Myocyte (in vitro differentiated cells): Measurements from ENCODE around the gene MYBL2. TPM values are rescaled to one million over a fixed set of nuclear protein-coding genes. Genes with fewer than 3 reads are reported as not detected.

Experiments used
- DNase-seq: peaks from one replicate; pipeline ENCODE4 v3.0.0-alpha.2; 2012; ENCODE audit warnings: low read depth
- total RNA-seq: library from RNA; depleted of rRNA; stranded (reverse); fragments of >200 nt; gene quantifications from 2 replicates; pipeline ENCODE4 v1.2.3, GENCODE V29; 2014

The MYBL2 gene
- total RNA-seq, 1 donor from 2014 or later: 0.16 TPM

DNA sequence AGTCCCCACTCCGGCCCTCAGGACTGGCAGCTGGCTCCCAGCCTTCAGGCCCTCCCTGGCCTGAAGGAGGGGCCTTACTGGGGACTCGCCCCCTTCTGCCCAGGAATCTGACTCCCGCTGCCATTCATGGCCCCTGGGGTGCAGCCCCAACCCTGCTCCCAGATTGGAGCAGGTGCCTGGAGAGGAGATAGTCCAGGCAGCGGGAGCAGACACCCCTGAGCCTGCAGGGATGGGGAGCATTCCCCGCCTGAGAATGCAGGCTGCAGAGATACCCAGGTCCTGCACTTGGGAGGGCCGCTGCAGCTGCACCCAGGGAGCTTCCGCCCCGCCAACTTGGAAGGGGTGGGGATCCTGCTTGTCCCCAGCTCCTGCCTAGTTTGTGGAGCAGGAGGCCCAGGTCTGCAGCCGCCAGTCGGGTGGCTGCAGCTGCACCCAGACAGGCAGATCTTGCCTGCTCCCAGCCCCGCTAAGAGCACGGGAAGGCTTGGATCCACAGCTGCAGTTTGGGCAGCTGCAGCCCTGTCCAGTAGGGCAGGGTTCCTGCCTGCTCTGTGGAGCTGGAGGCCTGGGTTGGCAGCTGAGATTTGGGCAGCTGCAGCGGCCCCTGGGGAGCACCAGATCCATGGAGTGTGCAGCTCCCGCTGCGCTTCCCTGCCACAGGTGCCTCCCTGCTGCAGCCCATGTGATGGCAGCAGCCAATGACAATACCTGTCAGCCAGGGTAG lies 54.7 kb downstream of the MYBL2 start:
- peak; percentile 94 for DNase-seq

DNA sequence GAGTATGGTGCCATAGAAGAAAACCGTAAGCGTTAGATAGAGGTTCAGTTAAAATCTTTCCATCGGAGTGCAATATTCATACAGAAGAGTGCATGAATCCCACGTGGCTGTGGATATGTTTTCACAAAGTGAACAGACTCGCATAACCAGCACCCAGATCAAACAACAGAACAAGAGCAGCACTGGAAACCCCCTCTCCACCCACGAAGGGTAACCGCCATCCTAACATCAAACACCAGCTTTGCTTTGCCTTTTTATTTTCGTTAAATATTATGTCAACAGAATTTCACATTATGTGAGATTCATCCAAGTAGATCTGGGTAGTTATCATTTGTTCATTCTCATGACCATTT lies 55.2 kb downstream of the MYBL2 start:
- no peak for DNase-seq

- DNase-seq: no peak
Measured at GRCh38 chr20:43723186-43723585, 56.3 kb downstream of the MYBL2 start.

- DNase-seq: no peak
Measured at GRCh38 chr20:43723735-43724134, 56.8 kb downstream of the MYBL2 start.

- no peak for DNase-seq
Measured at GRCh38 chr20:43724383-43724782, 57.5 kb downstream of the MYBL2 start.

GRCh38 chr20:43725666-43726065 lies 58.8 kb downstream of the MYBL2 start:
- DNase-seq: no peak

DNA sequence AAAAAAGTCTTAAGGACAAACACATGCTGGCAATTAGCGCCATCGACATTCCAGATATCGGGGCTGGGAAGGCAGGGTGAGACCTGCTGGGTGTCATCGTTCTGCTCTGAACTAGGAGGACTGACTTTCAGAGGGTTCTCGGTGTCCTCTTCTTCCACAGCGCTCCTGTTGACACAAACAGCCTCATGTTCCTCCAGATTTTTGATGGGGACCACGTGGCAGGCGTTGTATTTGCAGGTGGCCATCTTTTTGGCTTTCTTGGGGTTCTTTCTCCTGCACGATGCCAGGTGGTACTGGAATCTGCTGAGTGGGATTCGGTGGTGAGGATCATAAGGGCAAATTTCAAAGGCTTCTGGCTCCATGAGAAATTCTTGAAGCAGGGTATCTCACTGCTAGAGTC lies 59.4 kb downstream of the MYBL2 start:
- no peak for DNase-seq

DNA sequence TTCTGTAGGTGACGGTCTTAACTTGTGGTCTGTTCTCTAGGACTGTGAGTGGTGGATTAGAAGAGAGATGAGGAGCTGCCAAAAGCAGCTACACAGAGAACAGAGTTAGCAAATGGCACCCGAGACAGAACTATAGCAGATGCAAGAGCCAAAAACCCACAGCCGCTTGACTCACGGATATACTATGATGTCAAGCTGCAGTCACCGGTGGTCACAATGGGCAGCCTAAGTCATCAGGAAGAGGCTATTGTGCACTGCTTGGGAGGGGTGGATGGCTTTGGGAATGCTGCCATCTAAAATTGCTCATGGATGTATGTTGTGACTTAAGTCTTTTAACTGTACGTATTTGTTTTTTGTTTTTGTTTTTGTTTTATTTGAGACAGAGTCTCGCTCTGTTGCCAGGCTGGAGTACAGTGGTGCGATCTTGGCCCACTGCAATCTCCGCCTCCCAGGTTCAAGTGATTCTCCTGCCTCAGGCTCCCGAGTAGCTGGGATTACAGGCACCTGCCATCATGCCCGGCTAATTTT lies 60.0 kb downstream of the MYBL2 start, which contains the start of gene GTSF1L:
TSS of gene GTSF1L (minus strand) at position 192 of the 528 bp plus-strand sequence. CDS start 308 bp downstream, outside the sequence.
- peak; percentile 85 for DNase-seq

DNA sequence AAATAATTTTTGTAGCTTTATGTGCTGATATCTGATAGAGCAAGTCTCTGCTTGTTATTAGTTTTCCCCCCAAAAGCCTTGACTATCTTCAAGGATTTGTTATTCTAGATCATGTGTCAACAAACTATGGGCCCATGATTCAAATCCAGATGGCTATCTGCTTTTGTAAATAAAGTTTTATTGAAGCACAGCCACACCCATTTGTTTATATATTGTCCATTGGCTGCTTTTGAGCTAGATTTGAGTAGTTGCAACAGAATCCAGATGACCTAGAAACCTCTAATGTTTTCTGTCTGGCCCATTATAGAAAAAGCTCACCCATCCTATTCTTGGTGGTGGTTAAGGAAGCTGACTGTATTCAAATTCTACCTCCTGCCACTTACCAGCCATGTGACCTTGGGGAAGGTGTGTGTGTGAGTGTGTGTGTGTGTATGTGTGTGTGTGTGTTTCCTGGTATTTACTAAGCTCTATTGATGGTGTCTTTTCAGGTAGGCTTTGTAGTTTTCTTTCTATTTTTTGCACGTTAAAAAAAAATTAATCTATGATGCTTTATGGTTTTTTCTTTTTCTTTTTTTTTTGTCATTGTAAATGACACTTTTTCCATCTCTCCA lies 61.2 kb downstream of the MYBL2 start:
- DNase-seq: no peak

GRCh38 chr20:43728686-43729255 lies 61.9 kb downstream of the MYBL2 start:
- DNase-seq: no peak

- no peak for DNase-seq
Measured at GRCh38 chr20:43731469-43731868, 64.6 kb downstream of the MYBL2 start.

- DNase-seq: no peak
Measured at GRCh38 chr20:43731927-43732326, 65.0 kb downstream of the MYBL2 start.

DNA sequence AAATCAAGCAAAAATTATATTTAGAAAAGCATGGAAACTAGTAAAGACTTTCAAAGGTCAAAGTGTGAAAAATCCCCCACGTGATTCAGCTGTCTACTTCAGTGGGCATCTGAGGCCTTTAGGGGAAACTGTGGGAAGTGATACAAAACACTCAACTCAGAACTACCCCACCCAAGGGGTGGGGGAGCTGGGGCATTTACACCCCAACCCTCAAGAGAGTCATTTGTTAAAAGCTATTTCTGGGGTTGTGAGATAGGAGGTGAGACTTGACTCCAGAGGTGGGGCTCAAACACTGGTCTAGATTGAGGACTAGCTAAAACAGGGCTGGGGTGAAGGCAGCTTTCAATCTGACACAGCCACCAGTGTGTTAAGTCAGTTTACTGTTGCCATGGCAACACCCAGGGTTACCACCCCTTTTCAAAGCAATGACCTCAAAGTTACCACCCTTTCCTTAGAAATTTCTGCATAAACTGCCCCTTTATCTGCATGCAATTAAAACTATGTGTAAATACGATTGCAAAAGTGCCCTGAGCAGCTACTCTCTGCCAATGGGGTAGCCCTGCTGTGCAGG lies 69.8 kb downstream of the MYBL2 start:
- no peak for DNase-seq

DNA sequence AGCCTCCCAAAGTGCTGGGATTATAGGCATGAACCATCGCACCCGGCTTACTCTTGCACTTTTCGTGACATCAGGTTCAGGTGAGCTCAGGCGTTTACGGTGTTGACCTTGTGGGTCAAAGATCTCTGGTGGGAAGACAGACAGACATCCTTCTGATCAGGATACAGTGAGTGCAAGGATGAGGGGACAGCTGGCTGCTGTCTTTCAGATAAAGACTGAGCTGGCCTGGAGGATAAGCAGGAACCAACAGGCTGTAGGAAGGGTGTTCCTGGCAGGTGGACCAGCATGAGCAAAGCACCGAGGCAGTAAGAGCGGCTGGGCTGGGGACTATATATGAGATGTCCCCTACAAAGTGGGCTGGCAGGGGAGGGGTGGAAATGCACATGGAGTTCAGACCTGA lies 71.0 kb downstream of the MYBL2 start:
- no peak for DNase-seq

- no peak for DNase-seq
Measured at GRCh38 chr20:43739148-43739749, 72.3 kb downstream of the MYBL2 start.

- no peak for DNase-seq
Measured at GRCh38 chr20:43740642-43741041, 73.7 kb downstream of the MYBL2 start.

- DNase-seq: no peak
Measured at GRCh38 chr20:43744151-43744611, 77.3 kb downstream of the MYBL2 start.

DNA sequence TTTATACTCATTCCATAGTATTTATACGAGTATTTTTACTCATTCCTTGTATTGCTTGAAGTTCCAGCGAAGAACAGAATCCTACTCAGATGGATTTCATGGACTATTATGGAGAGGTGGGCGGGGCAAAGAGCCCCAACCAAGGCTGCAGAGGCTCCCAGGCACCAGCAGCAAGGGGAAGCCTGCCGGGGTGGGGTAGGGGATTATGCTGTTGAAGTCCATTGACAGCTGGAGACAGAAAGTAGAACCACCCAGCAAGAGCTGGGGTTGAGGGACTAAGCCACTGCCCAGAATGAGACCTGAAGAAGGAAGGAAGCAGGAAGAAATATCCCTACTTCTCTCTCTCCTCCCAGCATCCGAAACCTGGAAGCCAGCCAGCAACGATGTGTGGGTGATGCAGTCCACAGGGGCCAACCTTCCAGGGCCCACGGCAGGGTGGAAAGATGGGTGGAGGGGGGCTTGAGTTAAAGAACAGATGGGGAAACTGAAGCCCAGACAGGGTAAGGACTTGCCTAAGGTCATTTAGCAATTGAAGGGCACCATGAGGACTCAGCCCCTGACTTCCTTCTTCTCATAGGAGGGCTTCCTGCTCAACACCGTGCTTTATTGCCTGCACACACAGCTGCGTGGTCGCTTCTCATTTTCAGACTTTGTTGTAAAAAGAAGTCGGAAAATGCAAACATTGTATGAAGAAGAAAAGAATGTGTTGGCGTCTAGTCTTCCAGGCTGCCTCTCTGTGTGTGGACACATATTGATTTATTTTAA lies 78.2 kb downstream of the MYBL2 start:
- DNase-seq: peak; percentile 40

GRCh38 chr20:43746344-43747137 lies 79.6 kb downstream of the MYBL2 start:
- no peak for DNase-seq

DNA sequence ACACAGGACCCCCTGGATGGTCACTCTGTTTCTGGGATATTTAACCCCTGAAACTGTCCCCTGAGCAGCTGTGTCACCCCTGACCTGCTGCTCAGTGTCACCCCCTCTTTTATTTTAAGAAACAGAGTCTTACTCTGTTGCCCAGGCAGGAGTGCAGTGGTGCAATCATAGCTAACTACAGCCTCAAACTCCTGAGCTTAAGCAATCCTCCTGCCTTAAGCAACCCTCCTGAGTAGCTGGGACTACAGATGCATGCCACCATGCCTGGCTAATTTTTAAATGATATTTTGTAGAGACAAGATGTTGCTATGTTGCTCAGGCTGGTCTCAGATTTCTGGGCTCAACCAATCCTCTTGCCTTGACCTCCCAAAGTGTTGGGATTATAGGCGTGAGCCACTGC lies 81.4 kb downstream of the MYBL2 start:
- DNase-seq: no peak
